PC-3 (cell line): ENCODE measurements around the gene RXRB. TPM values are rescaled to one million over a fixed set of nuclear protein-coding genes. Genes with fewer than 3 reads are reported as not detected.

Experiments
- ATAC-seq: fragments of 200-7000 bp; cut with Tn5 transposase; 2 replicates; pipeline ENCODE4 v1.9.1; 2020; ENCODE audit warnings: mild to moderate bottlenecking, moderate library complexity
- BruUV-seq: library from RNA; stranded (reverse); fragments of 400-500 nt; replicated peaks from 2 replicates; lab custom pipeline; 2021; lab: Mats Ljungman, UMichigan
- CTCF ChIA-PET: fragments of 300-600 bp; sonication (Branson Sonifier 250); formaldehyde crosslinking; loops from one replicate; lab custom pipeline; 2022; ENCODE audit warnings: antibody characterized with exemption; lab: Charles Lee
- POLR2A ChIA-PET: fragments of 300-600 bp; sonication (Branson Sonifier 250); formaldehyde crosslinking; loops from one replicate; lab custom pipeline; 2022; ENCODE audit warnings: antibody characterized with exemption; ENCODE audit not compliant: unreplicated experiment; lab: Charles Lee
- DNase-seq: peaks from one replicate; pipeline ENCODE4 v3.0.0-alpha.2; 2015
- H2AFZ ChIP-seq: fragments of 300-600 bp; sonication (generic); 2 replicates; pipeline ENCODE4 v1.6.0; 2016; ENCODE audit warnings: antibody characterized with exemption, low read length
- H3F3A ChIP-seq: fragments of 300-600 bp; sonication (generic); one replicate; pipeline ENCODE4 v1.6.0; 2017; ENCODE audit warnings: antibody characterized with exemption, low read length, control low read depth, mild to moderate bottlenecking; ENCODE audit not compliant: unreplicated experiment
- H3K27ac ChIP-seq: fragments of 300-600 bp; sonication (generic); 2 replicates; pipeline ENCODE4 v1.5.1; 2016; ENCODE audit warnings: mild to moderate bottlenecking, low read length
- H3K27me3 ChIP-seq: fragments of 300-600 bp; sonication (generic); 2 replicates; pipeline ENCODE4 v1.6.1; 2016; ENCODE audit warnings: low read length, mixed read lengths
- H3K36me3 ChIP-seq: fragments of 300-600 bp; sonication (generic); 2 replicates; pipeline ENCODE4 v1.6.1; 2016; ENCODE audit warnings: low read depth, mixed run types, low read length, mixed read lengths
- H3K4me1 ChIP-seq: fragments of 300-600 bp; sonication (generic); 2 replicates; pipeline ENCODE4 v1.5.1; 2016; ENCODE audit warnings: low read length; ENCODE audit not compliant: insufficient read depth
- H3K4me2 ChIP-seq: fragments of 300-600 bp; sonication (generic); 2 replicates; pipeline ENCODE4 v1.6.0; 2016; ENCODE audit warnings: low read length
- H3K4me3 ChIP-seq: fragments of 300-600 bp; sonication (generic); 2 replicates; pipeline ENCODE4 v1.5.1; 2016; ENCODE audit warnings: mild to moderate bottlenecking, low read length, mixed read lengths
- H3K79me2 ChIP-seq: fragments of 300-600 bp; sonication (generic); 2 replicates; pipeline ENCODE4 v1.6.1; 2017; ENCODE audit warnings: low read length, mixed read lengths
- H3K9ac ChIP-seq: fragments of 300-600 bp; sonication (generic); 2 replicates; pipeline ENCODE4 v1.6.0; 2016; ENCODE audit warnings: mild to moderate bottlenecking, low read length
- H3K9me2 ChIP-seq: fragments of 300-600 bp; sonication (generic); replicated peaks from 2 replicates; pipeline ENCODE4 v1.6.1; 2016; ENCODE audit warnings: mixed run types, low read length, mixed read lengths
- H3K9me3 ChIP-seq: fragments of 300-600 bp; sonication (generic); 2 replicates; pipeline ENCODE4 v1.6.1; 2016; ENCODE audit warnings: low read length, mixed read lengths
- H4K20me1 ChIP-seq: fragments of 300-600 bp; sonication (generic); 2 replicates; pipeline ENCODE4 v1.6.1; 2016; ENCODE audit warnings: low read length, mixed read lengths
- CTCF ChIP-seq: fragments of 300-600 bp; sonication (generic); conservative IDR thresholded peaks from 2 replicates; pipeline ENCODE4 v1.5.1; 2017; ENCODE audit warnings: antibody characterized with exemption, low read depth, mild to moderate bottlenecking, low read length
- EZH2 ChIP-seq: fragments of 300-600 bp; sonication (generic); IDR thresholded peaks from one replicate; pipeline ENCODE4 v1.6.1; 2017; ENCODE audit warnings: antibody characterized with exemption, mild to moderate bottlenecking, low read length; ENCODE audit not compliant: unreplicated experiment
- EZH2phosphoT487 ChIP-seq: fragments of 300-600 bp; sonication (generic); IDR thresholded peaks from 2 replicates; pipeline ENCODE4 v1.6.1; 2018; ENCODE audit warnings: mild to moderate bottlenecking, antibody characterized with exemption, low read length, borderline replicate concordance
- intact Hi-C: fragments of 100-400 bp; cut with micrococcal nuclease; formaldehyde crosslinking; loops from 2 replicates; pipeline ENCODE4 v1.9.0; 2023
- total RNA-seq: library from RNA; depleted of rRNA; stranded (reverse); fragments of >200 nt; gene quantifications from 2 replicates; pipeline ENCODE4 v1.2.3, GENCODE V29; 2014

RXRB gene
- total RNA-seq, 1 experiment from 2014 or later: 24.0 TPM

DNA sequence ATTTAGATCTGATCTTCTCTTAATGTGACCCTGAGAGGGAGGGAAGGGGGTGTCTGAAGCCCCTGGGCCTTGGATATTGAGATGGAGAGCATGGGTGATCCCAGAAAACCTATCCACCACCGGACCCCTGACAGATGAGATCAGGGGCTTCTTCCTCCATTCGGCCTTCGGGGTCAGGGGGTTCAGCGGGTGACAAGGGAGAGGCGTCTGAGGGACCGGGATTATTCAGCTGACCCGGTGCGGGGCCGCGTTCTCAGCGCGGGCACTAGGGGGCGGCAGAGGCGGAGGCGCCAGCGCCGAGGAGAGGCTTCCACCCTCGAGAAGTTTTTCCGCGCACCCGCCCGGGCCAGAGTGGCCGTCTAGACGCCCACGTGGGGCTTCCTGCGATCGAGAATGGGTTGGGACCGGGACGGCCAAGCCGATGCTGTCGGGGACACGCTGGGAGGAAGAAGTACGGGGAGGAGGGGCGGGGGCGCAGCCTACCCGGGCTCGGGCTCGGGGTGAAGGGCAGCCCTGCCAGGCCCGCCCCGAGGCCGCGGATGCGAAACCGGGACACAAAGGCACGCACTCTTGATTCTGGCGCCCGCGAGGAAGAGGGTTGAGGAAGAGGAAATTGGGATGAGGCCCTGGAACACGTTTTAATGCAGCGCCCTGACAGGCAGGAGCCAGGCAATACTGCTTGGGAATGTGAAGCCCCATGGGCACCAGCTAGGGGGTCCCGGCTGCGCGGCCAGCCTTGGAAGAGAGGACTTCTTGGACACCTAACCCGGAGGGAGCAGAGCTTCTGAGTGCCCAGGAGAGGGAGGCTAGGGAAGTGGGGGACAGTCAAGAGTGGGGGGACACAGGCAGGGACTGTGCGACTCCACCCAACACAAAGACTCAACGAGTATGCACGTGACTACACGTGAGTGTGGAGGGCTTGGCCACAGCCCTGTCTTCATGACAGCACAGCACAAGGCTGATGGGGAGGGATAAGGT, 38.8 kb downstream of the RXRB start:
- Histone ChIP-seq H3K9ac (peak overlapping the region; percentile 71), H3K9me2 (no peaks in the 10 kb centered on the region), H3K79me2 (no peaks in the 10 kb centered on the region), H3K27ac (peak overlapping the region; percentile 38), H4K20me1 (no peaks in the 10 kb centered on the region), H3K27me3 (no peaks in the 10 kb centered on the region), H3F3A (no peaks in the 10 kb centered on the region), H3K9me3 (no peaks in the 10 kb centered on the region), H3K4me1 (peaks cover 18% of the 10 kb centered on the region), H3K4me3 (peak overlapping the region; percentile 69), H3K36me3 (no peaks in the 10 kb centered on the region), H2AFZ (peak overlapping the region; percentile 93), H3K4me2 (peak overlapping the region; percentile 95)
- intact Hi-C loops: loop anchor here (2.0 to 5.0 kb wide), 2 partner anchors 36 to 87 kb away; no protein-coding TSS in a partner anchor
- no TSS peak for BruUV-seq
- ATAC-seq: peak; percentile 81
- ChIA-PET POLR2A (interaction anchor here (0.6 to 0.7 kb wide), 2 partner anchors 150 to 290 kb away, joined by 3 to 6 read pairs; no protein-coding TSS in a partner anchor), CTCF (interaction anchor here (0.9 kb wide), 1 partner anchor 86 kb away, joined by 3 read pairs; no protein-coding TSS in a partner anchor)
- TF ChIP-seq EZH2phosphoT487 (no peak), CTCF (peak; percentile 91), EZH2 (no peak)
- peak; percentile 75 for DNase-seq

GRCh38 chr6:33160728-33161344, 39.6 kb downstream of the RXRB start:
- CTCF ChIA-PET: interaction anchor here (0.9 kb wide), 1 partner anchor 87 kb away, joined by 3 read pairs; no protein-coding TSS in a partner anchor
- Histone ChIP-seq H3K9me3 (no peaks in the 10 kb centered on the region), H3K27me3 (no peaks in the 10 kb centered on the region), H3K4me1 (peaks cover 18% of the 10 kb centered on the region), H2AFZ (peak overlapping the region; percentile 93), H3K9ac (peak overlapping the region; percentile 71), H3K27ac (peak overlapping the region; percentile 38), H3K4me2 (peak overlapping the region; percentile 95), H4K20me1 (no peaks in the 10 kb centered on the region), H3K36me3 (no peaks in the 10 kb centered on the region), H3K9me2 (no peaks in the 10 kb centered on the region), H3K4me3 (peak overlapping the region; percentile 69), H3F3A (no peaks in the 10 kb centered on the region), H3K79me2 (no peaks in the 10 kb centered on the region)
- DNase-seq (peak; percentile 89), ATAC-seq (peak; percentile 84)
- TF ChIP-seq EZH2phosphoT487: no peak
- BruUV-seq: no TSS peak
- intact Hi-C loops: loop anchor here (2.0 to 5.0 kb wide), 2 partner anchors 36 to 88 kb away; no protein-coding TSS in a partner anchor
- POLR2A ChIA-PET: interaction anchor here (0.6 to 0.7 kb wide), 2 partner anchors 151 to 289 kb away, joined by 3 to 6 read pairs; no protein-coding TSS in a partner anchor

- CTCF ChIA-PET: no interaction called here
- no peaks in the 10 kb centered on the region for H3K27me3 ChIP-seq
- intact Hi-C loops: loop anchor here (2.0 to 5.0 kb wide), 2 partner anchors 37 to 89 kb away; no protein-coding TSS in a partner anchor
- H2AFZ ChIP-seq: no peak overlapping the region
- H3F3A ChIP-seq: no peaks in the 10 kb centered on the region
- H3K27ac ChIP-seq: no peak overlapping the region
- H3K9ac ChIP-seq: no peak overlapping the region
- no peaks in the 10 kb centered on the region for H4K20me1 ChIP-seq
- H3K4me3 ChIP-seq: no peak overlapping the region
- no peak overlapping the region for H3K4me2 ChIP-seq
- H3K9me3 ChIP-seq: no peaks in the 10 kb centered on the region
- H3K4me1 ChIP-seq: peaks cover 18% of the 10 kb centered on the region
- no TSS peak for BruUV-seq
- no peaks in the 10 kb centered on the region for H3K9me2 ChIP-seq
- DNase-seq: no peak
- no peak for ATAC-seq
- TF ChIP-seq CTCF (no peak), EZH2 (no peak), EZH2phosphoT487 (no peak)
- H3K79me2 ChIP-seq: no peaks in the 10 kb centered on the region
- H3K36me3 ChIP-seq: no peaks in the 10 kb centered on the region
- POLR2A ChIA-PET: no interaction called here
Measured at GRCh38 chr6:33160096-33160495, 40.4 kb downstream of the RXRB start.
